Mesendoderm (in vitro differentiated cells): ENCODE results near the gene PRIMA1.

Source experiments
- DNase-seq: peaks from one replicate; pipeline ENCODE4 v3.0.0; 2013
- H2AK5ac ChIP-seq: 2 replicates; pipeline ENCODE4 v1.6.1; 2013; ENCODE audit warnings: low read length, inconsistent platforms
- H2BK120ac ChIP-seq: 2 replicates; pipeline ENCODE4 v1.6.1; 2013; ENCODE audit warnings: low read depth, mild to moderate bottlenecking, low read length, moderate library complexity, mixed read lengths
- H2BK15ac ChIP-seq: replicated peaks from 2 replicates; pipeline ENCODE4 v1.6.1; 2013; ENCODE audit warnings: low read depth, mild to moderate bottlenecking, moderate library complexity
- H2BK5ac ChIP-seq: 2 replicates; pipeline ENCODE4 v1.6.1; 2013; ENCODE audit warnings: low read length, inconsistent platforms
- H3K18ac ChIP-seq: 2 replicates; pipeline ENCODE4 v1.6.1; 2013; ENCODE audit warnings: mild to moderate bottlenecking, low read length, mixed read lengths
- H3K23ac ChIP-seq: one replicate; pipeline ENCODE4 v1.6.1; 2013; ENCODE audit warnings: low read length
- H3K27ac ChIP-seq: 2 replicates; pipeline ENCODE4 v1.5.1; 2013; ENCODE audit warnings: low read depth, mild to moderate bottlenecking, inconsistent platforms, low read length, moderate library complexity
- H3K27me3 ChIP-seq: 2 replicates; pipeline ENCODE4 v1.6.1; 2013; ENCODE audit warnings: low read length, control low read depth, mild to moderate bottlenecking, inconsistent platforms; ENCODE audit not compliant: insufficient read depth, poor library complexity
- H3K36me3 ChIP-seq: 2 replicates; pipeline ENCODE4 v1.6.1; 2013; ENCODE audit warnings: low read length, inconsistent platforms; ENCODE audit not compliant: control insufficient read depth, insufficient read depth
- H3K4ac ChIP-seq: one replicate; pipeline ENCODE4 v1.6.1; 2013; ENCODE audit warnings: low read depth, mild to moderate bottlenecking, low read length, moderate library complexity
- H3K4me1 ChIP-seq: 2 replicates; pipeline ENCODE4 v1.6.1; 2013; ENCODE audit warnings: low read depth, low read length, inconsistent platforms; ENCODE audit not compliant: control insufficient read depth
- H3K4me2 ChIP-seq: 2 replicates; pipeline ENCODE4 v1.6.1; 2013; ENCODE audit warnings: low read length
- H3K4me3 ChIP-seq: 2 replicates; pipeline ENCODE4 v1.5.1; 2013; ENCODE audit warnings: mild to moderate bottlenecking, low read length
- H3K56ac ChIP-seq: one replicate; pipeline ENCODE4 v1.6.1; 2013; ENCODE audit warnings: low read length
- H3K79me1 ChIP-seq: 2 replicates; pipeline ENCODE4 v1.6.1; 2013; ENCODE audit warnings: low read length, inconsistent platforms
- H3K79me2 ChIP-seq: 2 replicates; pipeline ENCODE4 v1.6.1; 2013; ENCODE audit warnings: mild to moderate bottlenecking, low read length; ENCODE audit not compliant: control insufficient read depth, insufficient read depth
- H3K9ac ChIP-seq: 2 replicates; pipeline ENCODE4 v1.6.1; 2013; ENCODE audit warnings: low read length, inconsistent platforms
- H4K5ac ChIP-seq: one replicate; pipeline ENCODE4 v1.6.1; 2013; ENCODE audit warnings: low read length
- H4K8ac ChIP-seq: one replicate; pipeline ENCODE4 v1.6.1; 2013; ENCODE audit warnings: low read depth, mild to moderate bottlenecking, control low read depth, low read length, moderate library complexity
- WGBS: extraction: QIAGEN DNeasy Blood & Tissue Kit; methylation state at CpG from one replicate; pipeline ENCODE4 v1.1.7; 2013; ENCODE audit warnings: low lambda C conversion rate, missing lambda C conversion rate; ENCODE audit not compliant: insufficient coverage; ENCODE audit errors: extremely low coverage; 5-methylcytosine and 5-hydroxymethylcytosine counted together

The PRIMA1 gene

GRCh38 chr14:93799989-93800921 lies 12.0 kb upstream of the PRIMA1 start:
- Histone ChIP-seq H3K23ac (no peak overlapping the region), H3K56ac (no peak overlapping the region), H3K18ac (no peak overlapping the region), H3K4me3 (no peak overlapping the region), H4K5ac (no peak overlapping the region), H3K36me3 (no peaks in the 10 kb centered on the region), H3K27me3 (no peaks in the 10 kb centered on the region), H3K4me1 (no peaks in the 10 kb centered on the region), H2BK120ac (no peak overlapping the region), H3K79me2 (no peaks in the 10 kb centered on the region), H2BK5ac (no peak overlapping the region), H4K8ac (no peak overlapping the region), H2BK15ac (no peak overlapping the region), H2AK5ac (no peak overlapping the region), H3K4me2 (no peak overlapping the region), H3K9ac (no peak overlapping the region), H3K79me1 (no peaks in the 10 kb centered on the region), H3K27ac (no peak overlapping the region), H3K4ac (no peak overlapping the region)
- no CpG with 5 or more reads among the region's 8 CpGs for whole genome bisulfite sequencing
- peak; percentile 11 for DNase-seq

- H2BK15ac ChIP-seq, result no peak overlapping the region
- no peak overlapping the region for H3K4me2 ChIP-seq
- H3K4me3 ChIP-seq, result no peak overlapping the region
- H3K36me3 ChIP-seq, result no peaks in the 10 kb centered on the region
- DNase-seq, result no peak
- H3K4ac ChIP-seq, result no peak overlapping the region
- no peak overlapping the region for H2AK5ac ChIP-seq
- no peaks in the 10 kb centered on the region for H3K79me2 ChIP-seq
- H3K27me3 ChIP-seq, result no peaks in the 10 kb centered on the region
- H4K5ac ChIP-seq, result no peak overlapping the region
- WGBS, result no CpG with 5 or more reads among the region's 4 CpGs
- H2BK120ac ChIP-seq, result no peak overlapping the region
- H3K4me1 ChIP-seq, result no peaks in the 10 kb centered on the region
- H3K9ac ChIP-seq, result no peak overlapping the region
- H4K8ac ChIP-seq, result no peak overlapping the region
- H3K23ac ChIP-seq, result no peak overlapping the region
- no peak overlapping the region for H3K18ac ChIP-seq
- no peak overlapping the region for H2BK5ac ChIP-seq
- no peaks in the 10 kb centered on the region for H3K79me1 ChIP-seq
- no peak overlapping the region for H3K56ac ChIP-seq
- H3K27ac ChIP-seq, result no peak overlapping the region
Observed at GRCh38 chr14:93799617-93799988, 11.3 kb upstream of the PRIMA1 start.

GRCh38 chr14:93797536-93797935 lies 9.3 kb upstream of the PRIMA1 start:
- Histone ChIP-seq H4K5ac (no peak overlapping the region), H3K18ac (no peak overlapping the region), H3K23ac (no peak overlapping the region), H3K9ac (no peak overlapping the region), H3K36me3 (no peaks in the 10 kb centered on the region), H3K27ac (no peak overlapping the region), H3K56ac (no peak overlapping the region), H2AK5ac (no peak overlapping the region), H4K8ac (no peak overlapping the region), H3K4ac (no peak overlapping the region), H3K79me2 (no peaks in the 10 kb centered on the region), H2BK120ac (no peak overlapping the region), H2BK15ac (no peak overlapping the region), H2BK5ac (no peak overlapping the region), H3K4me2 (no peak overlapping the region), H3K4me1 (no peaks in the 10 kb centered on the region), H3K27me3 (no peaks in the 10 kb centered on the region), H3K4me3 (no peak overlapping the region), H3K79me1 (no peaks in the 10 kb centered on the region)
- no CpG with 5 or more reads among the region's 12 CpGs for WGBS
- no peak for DNase-seq

GRCh38 chr14:93797071-93797470 lies 8.8 kb upstream of the PRIMA1 start:
- Histone ChIP-seq H2BK120ac (no peak overlapping the region), H3K4ac (no peak overlapping the region)
- WGBS, result no CpG with 5 or more reads among the region's 4 CpGs

GRCh38 chr14:93794756-93795155 lies 6.5 kb upstream of the PRIMA1 start:
- Histone ChIP-seq H3K56ac (no peak overlapping the region), H3K27ac (no peak overlapping the region), H3K4me3 (no peak overlapping the region), H2BK15ac (no peak overlapping the region), H3K9ac (no peak overlapping the region), H4K5ac (no peak overlapping the region), H2BK120ac (no peak overlapping the region), H3K79me1 (no peaks in the 10 kb centered on the region), H3K18ac (no peak overlapping the region), H2AK5ac (no peak overlapping the region), H4K8ac (no peak overlapping the region), H2BK5ac (no peak overlapping the region), H3K4me1 (peaks cover 2% of the 10 kb centered on the region), H3K4me2 (no peak overlapping the region), H3K36me3 (no peaks in the 10 kb centered on the region), H3K23ac (no peak overlapping the region), H3K27me3 (no peaks in the 10 kb centered on the region), H3K79me2 (no peaks in the 10 kb centered on the region), H3K4ac (no peak overlapping the region)
- no peak for DNase-seq
- no CpG with 5 or more reads among the region's 5 CpGs for WGBS

More at GRCh38 chr14:93797071-93797470, 8.8 kb upstream of the PRIMA1 start:
- H3K36me3 ChIP-seq, result no peaks in the 10 kb centered on the region
- H4K5ac ChIP-seq, result no peak overlapping the region
- H3K27me3 ChIP-seq, result no peaks in the 10 kb centered on the region
- H3K56ac ChIP-seq, result no peak overlapping the region
- H3K79me2 ChIP-seq, result no peaks in the 10 kb centered on the region
- H3K4me2 ChIP-seq, result no peak overlapping the region
- H3K4me1 ChIP-seq, result no peaks in the 10 kb centered on the region
- no peak overlapping the region for H2AK5ac ChIP-seq
- no peak overlapping the region for H3K27ac ChIP-seq
- H3K4me3 ChIP-seq, result no peak overlapping the region
- H3K9ac ChIP-seq, result no peak overlapping the region
- H2BK5ac ChIP-seq, result no peak overlapping the region
- H4K8ac ChIP-seq, result no peak overlapping the region
- H2BK15ac ChIP-seq, result no peak overlapping the region
- no peak overlapping the region for H3K18ac ChIP-seq
- no peaks in the 10 kb centered on the region for H3K79me1 ChIP-seq
- DNase-seq, result no peak
- no peak overlapping the region for H3K23ac ChIP-seq
